GM12878 (cell line): ENCODE results near the gene RBM19. TPM values are rescaled to one million over a fixed set of nuclear protein-coding genes. Genes with fewer than 3 reads are reported as not detected.

ENCODE experiments used
- ATAC-seq: fragments of 200-7000 bp; cut with Tn5 transposase; 3 replicates; pipeline ENCODE4 v1.9.1; 2020; ENCODE audit warnings: mild to moderate bottlenecking, moderate library complexity
- BruUV-seq: library from RNA; stranded (reverse); fragments of 400-500 nt; replicated peaks from 2 replicates; lab custom pipeline; 2021; lab: Mats Ljungman, UMichigan
- CTCF ChIA-PET: fragments of 300-600 bp; sonication (Branson Sonifier 250); formaldehyde crosslinking; extraction: SDS; loops from one replicate; lab custom pipeline; 2021; ENCODE audit warnings: inconsistent platforms; lab: Yijun Ruan, JAX
- POLR2A ChIA-PET: fragments of 350-600 bp; formaldehyde crosslinking; extraction: SDS; loops from one replicate; lab custom pipeline; 2021; ENCODE audit warnings: inconsistent platforms; lab: Charles Lee
- RAD21 ChIA-PET: fragments of 300-600 bp; sonication (Branson Sonifier 250); formaldehyde crosslinking; loops from one replicate; lab custom pipeline; 2023; ENCODE audit warnings: antibody characterized with exemption; ENCODE audit not compliant: unreplicated experiment; lab: Charles Lee
- SMC1A ChIA-PET: fragments of 300-600 bp; sonication (Branson Sonifier 250); formaldehyde crosslinking; loops from one replicate; lab custom pipeline; 2023; ENCODE audit not compliant: unreplicated experiment, uncharacterized antibody; lab: Charles Lee
- DNase-seq: peaks from one replicate; pipeline ENCODE4 v3.0.0-alpha.2; 2011; ENCODE audit warnings: low read depth, low spot score
- FAIRE-seq: peaks from 3 replicates; lab custom pipeline; 2011; peaks lifted over from hg19 to GRCh38; lab: Jason Lieb, UNC
- H2AFZ ChIP-seq: 2 replicates; pipeline ENCODE4 v1.6.0; 2011; ENCODE audit warnings: low read depth, low read length, control low read depth; ENCODE audit not compliant: control insufficient read depth
- H3K27ac ChIP-seq: 2 replicates; pipeline ENCODE4 v1.5.1; 2011; ENCODE audit warnings: control low read depth; ENCODE audit not compliant: control insufficient read depth, insufficient read depth
- H3K27me3 ChIP-seq, 2 experiments: replicated peaks in 1 of 2; 2 replicates each; pipeline versions ENCODE4 v1.6.0 to v1.6.1; 2011; ENCODE audit warnings: low read length in 1 of 2; ENCODE audit not compliant: control insufficient read depth in 2 of 2, insufficient read depth in 2 of 2
- H3K36me3 ChIP-seq, 2 experiments: 2 replicates each; pipeline ENCODE4 v1.5.1; 2011; ENCODE audit warnings: low read length in 1 of 2; ENCODE audit not compliant: control insufficient read depth in 2 of 2, insufficient read depth in 2 of 2
- H3K4me1 ChIP-seq: 2 replicates; pipeline ENCODE4 v1.6.1; 2011; ENCODE audit warnings: mild to moderate bottlenecking, low read length, moderate library complexity, mixed read lengths; ENCODE audit not compliant: control insufficient read depth, insufficient read depth
- H3K4me2 ChIP-seq: 2 replicates; pipeline ENCODE4 v1.6.0; 2011; ENCODE audit warnings: control low read depth; ENCODE audit not compliant: control insufficient read depth, insufficient read depth
- H3K4me3 ChIP-seq: fragments of 200-600 bp; sonication (generic); 2 replicates; pipeline ENCODE4 v1.5.1; 2016
- H3K79me2 ChIP-seq: 2 replicates; pipeline ENCODE4 v1.6.0; 2011; ENCODE audit warnings: low read length; ENCODE audit not compliant: control insufficient read depth, insufficient read depth
- H3K9ac ChIP-seq: 2 replicates; pipeline ENCODE4 v1.8.0; 2011; ENCODE audit warnings: low read length, control low read depth, mixed read lengths; ENCODE audit not compliant: control insufficient read depth, insufficient read depth
- H3K9me3 ChIP-seq: replicated peaks from 3 replicates; pipeline ENCODE4 v1.5.1; 2011; ENCODE audit warnings: mild to moderate bottlenecking, low read length; ENCODE audit not compliant: control insufficient read depth, insufficient read depth
- H4K20me1 ChIP-seq: 2 replicates; pipeline ENCODE4 v1.6.0; 2011; ENCODE audit not compliant: control insufficient read depth, insufficient read depth
- BCL11A ChIP-seq: IDR thresholded peaks from 2 replicates; pipeline ENCODE4 v1.6.1; 2011; ENCODE audit warnings: low read depth, low read length
- EP300 ChIP-seq, 2 experiments: fragments of 150-350 bp in 1 of 2; IDR thresholded peaks; 2 replicates each; pipeline ENCODE4 v1.6.1; 2011 to 2012; ENCODE audit warnings: low read depth in 2 of 2, low read length in 2 of 2, borderline replicate concordance in 1 of 2, improper control_type of control experiment in 1 of 2, inconsistent platforms in 1 of 2; ENCODE audit not compliant: control insufficient read depth in 1 of 2
- IKZF1 ChIP-seq: fragments of 450-650 bp; conservative IDR thresholded peaks from 2 replicates; pipeline ENCODE4 v1.6.1; 2017; ENCODE audit warnings: antibody characterized with exemption, mild to moderate bottlenecking
- IKZF2 ChIP-seq, 2 experiments: fragments of 450-650 bp; IDR thresholded peaks; 2 replicates each; pipeline ENCODE4 v1.6.1; 2017; ENCODE audit warnings: mild to moderate bottlenecking in 2 of 2, moderate library complexity in 2 of 2
- RELA ChIP-seq: fragments of 450-650 bp; IDR thresholded peaks from 2 replicates; pipeline ENCODE4 v1.8.0; 2014; ENCODE audit warnings: borderline replicate concordance; ENCODE audit not compliant: partially characterized antibody
- RUNX3 ChIP-seq: IDR thresholded peaks from 2 replicates; pipeline ENCODE4 v1.6.1; 2012; ENCODE audit warnings: low read length, inconsistent platforms
- SMAD5 ChIP-seq: IDR thresholded peaks from 2 replicates; pipeline ENCODE4 v1.6.1; 2016; ENCODE audit warnings: antibody characterized with exemption, low read depth
- SMARCA5 ChIP-seq: fragments of 450-650 bp; IDR thresholded peaks from 2 replicates; pipeline ENCODE4 v1.6.1; 2017; ENCODE audit warnings: mild to moderate bottlenecking
- SPI1 ChIP-seq: IDR thresholded peaks from 2 replicates; pipeline ENCODE4 v1.6.1; 2011; ENCODE audit warnings: low read depth, mild to moderate bottlenecking, low read length, moderate library complexity, borderline replicate concordance; ENCODE audit not compliant: insufficient read depth
- WGBS: methylation state at CpG from one replicate; pipeline ENCODE4 v1.1.6; 2016; ENCODE audit warnings: low lambda C conversion rate; ENCODE audit not compliant: insufficient replicate concordance, insufficient coverage; ENCODE audit errors: missing lambda C conversion rate; 5-methylcytosine and 5-hydroxymethylcytosine counted together
- in situ Hi-C: fragments of 300-500 bp; cut with MboI; formaldehyde crosslinking; loops from 9 replicates; pipeline ENCODE4 v1.14.3; 2018; ENCODE audit warnings: mixed read lengths
- intact Hi-C: fragments of 100-400 bp; cut with micrococcal nuclease; formaldehyde crosslinking; loops from one replicate; pipeline ENCODE4 v1.14.2; 2022; ENCODE audit not compliant: unreplicated experiment
- polyA plus RNA-seq, 11 experiments: library from polyadenylated mRNA; depleted of rRNA in 4 of 11; unstranded in 6 of 11; stranded (reverse) in 5 of 11; fragments of >200 nt; fragmentation: Nextera tagmentation in 4 of 11; fragmentation: Illumina TruSeq in 1 of 11; extraction: Ambion mirVana in 4 of 11; extraction: Trizol in 1 of 11; gene quantifications; 1 replicate in 1 of 11; 2 replicates in 10 of 11; pipeline versions ENCODE4 v1.2.1 to v1.2.3, GENCODE V29; 2011 to 2016; ENCODE audit warnings: inconsistent platforms in 2 of 11, missing spikeins in 2 of 11, low read depth in 1 of 11
- total RNA-seq, 4 experiments: library from RNA; depleted of rRNA in 3 of 4; stranded (reverse); fragments of >200 nt in 3 of 4; fragmentation: Illumina TruSeq in 1 of 4; extraction: Trizol in 1 of 4; gene quantifications; 2 replicates each; pipeline versions ENCODE4 v1.2.1 to v1.2.3, GENCODE V29; 2013 to 2021

RBM19 gene
- total and polyA plus RNA-seq, 10 of the 15 experiments (the other 5 are each of a cell fraction or from before 2014, with no cell fraction given), result 4.2 to 42.9 (median 28.4) TPM

DNA sequence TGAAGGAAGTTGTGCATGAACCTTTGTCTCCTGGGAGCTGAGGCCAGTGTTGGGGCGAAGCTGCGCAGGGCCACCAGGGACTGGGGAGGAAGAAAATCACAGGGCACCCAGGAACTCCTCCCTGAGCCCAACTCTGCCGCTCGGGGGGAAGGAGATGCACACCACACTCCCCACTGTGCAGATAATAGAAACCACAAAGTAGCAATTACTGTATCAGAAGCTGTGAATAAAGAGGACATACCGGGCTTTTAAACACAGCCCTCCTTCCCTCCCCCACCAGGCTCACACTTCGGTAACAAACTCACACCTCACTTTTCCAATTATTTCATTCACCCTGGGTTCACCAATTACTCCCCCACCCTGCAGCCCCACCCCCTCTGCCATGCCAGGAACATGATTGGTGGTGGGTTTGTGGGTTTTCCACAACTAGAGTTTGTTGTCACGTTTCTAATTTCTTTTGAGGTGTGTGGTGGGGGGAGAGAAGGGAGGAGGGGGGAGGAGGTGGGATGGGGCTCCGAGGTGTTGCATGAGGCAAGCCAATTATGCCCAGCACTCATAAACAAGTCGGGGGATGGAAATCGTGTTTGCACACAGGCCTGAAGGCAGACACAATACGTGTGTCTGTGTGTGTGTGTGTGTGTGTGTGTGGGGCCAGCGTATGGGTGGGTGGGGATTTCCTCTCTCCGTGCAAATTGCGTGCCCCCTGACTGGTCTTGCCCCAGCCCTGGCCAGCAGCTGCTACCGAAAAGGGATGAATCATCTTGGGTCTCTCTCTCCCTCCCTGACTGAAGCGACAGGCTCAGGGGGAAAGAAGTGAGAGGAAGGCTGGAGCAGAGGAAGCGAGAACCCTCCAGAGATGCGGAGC is 103.3 kb downstream of the RBM19 start (continued):
- TF ChIP-seq EP300 (IDR thresholded peaks at IDR 0.05; ENCODE audit: borderline replicate concordance in 1 of 2, control insufficient read depth in 1 of 2, low read depth in 2 of 2, low read length in 2 of 2), result peak in 1 of 2 experiments; percentile 25; a peak in 1 of 4 replicates
- 0 out of 2 replicates have a peak, but pooled peaks have one; percentile 26 for TF ChIP-seq RUNX3
- TF ChIP-seq BCL11A, result 0 out of 2 replicates have a peak, but pooled peaks have one; percentile 9
- peak in 1 of 2 experiments; percentile 47; a peak in 2 of 4 replicates for TF ChIP-seq IKZF2 (IDR thresholded peaks at IDR 0.05)
- TF ChIP-seq SPI1, result peak; percentile 13; the same call in 1 of the 2 replicates

DNA sequence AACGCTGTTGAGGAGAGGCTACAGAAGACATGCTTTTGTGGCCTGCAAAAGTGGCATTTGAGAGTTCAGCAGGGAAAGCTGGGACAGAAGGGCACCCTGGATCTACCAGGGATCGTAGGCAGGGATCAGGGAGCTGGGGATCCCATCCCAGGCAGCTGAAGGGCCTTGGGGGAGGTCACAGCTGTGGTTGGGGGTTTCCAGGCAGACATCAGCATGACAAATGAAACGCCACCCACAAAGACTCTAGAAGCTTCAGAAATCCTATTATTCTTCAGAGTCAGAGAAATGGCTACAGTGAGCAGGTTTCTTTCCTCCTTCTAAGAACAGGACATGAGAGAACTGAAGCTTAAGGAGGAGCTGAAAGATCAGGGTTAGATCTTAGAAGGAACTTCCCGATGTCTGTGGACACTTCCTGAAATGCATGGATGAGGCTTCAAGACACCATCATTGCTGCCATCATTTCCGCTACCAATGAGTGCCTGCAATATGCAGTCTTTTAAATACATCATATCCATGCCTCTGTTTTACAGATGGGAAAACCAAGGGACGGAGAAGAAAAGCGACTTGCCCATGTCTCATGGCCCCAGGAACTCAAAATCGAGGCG is 104.3 kb downstream of the RBM19 start:
- Histone ChIP-seq H3K36me3 (peaks cover 0 to 10% of the 10 kb centered on the region in 2 experiments; a peak in 3 of 4 replicates), H3K4me2 (no peak overlapping the region)
- POLR2A ChIA-PET, result interaction anchor here (1.4 kb wide), 1 partner anchor 101 kb away, joined by 3 read pairs; no protein-coding TSS in a partner anchor

More for the DNA sequence above, 104.3 kb downstream of the RBM19 start:
- no peaks in the 10 kb centered on the region for H4K20me1 ChIP-seq
- ChIA-PET SMC1A (interaction anchor here (1.4 to 1.7 kb wide), 2 partner anchors 8 to 47 kb away, joined by 3 read pairs; no protein-coding TSS in a partner anchor), RAD21 (interaction anchor here (1.1 to 2.6 kb wide), 2 partner anchors 47 to 101 kb away, joined by 3 to 5 read pairs; no protein-coding TSS in a partner anchor), CTCF (interaction anchor here (1.0 to 1.3 kb wide), 3 partner anchors 9 to 400 kb away, joined by 3 to 5 read pairs (median 3); no protein-coding TSS in a partner anchor)
- H3K27ac ChIP-seq, result peak overlapping the region; percentile 31
- H3K79me2 ChIP-seq, result no peaks in the 10 kb centered on the region
- no peaks in the 10 kb centered on the region for H3K27me3 ChIP-seq
- in situ Hi-C loops (no loop called here), intact Hi-C loops (no loop called here)
- WGBS, result 88% methylated on average over 9 of the region's 9 CpGs
- no peaks in the 10 kb centered on the region for H3K9me3 ChIP-seq
- DNase-seq, result no peak
- H3K9ac ChIP-seq, result no peak overlapping the region
- peaks cover 19% of the 10 kb centered on the region for H3K4me1 ChIP-seq
- no peak for FAIRE-seq
- BruUV-seq, result no TSS peak
- ATAC-seq, result no peak; the same call in 2 of the 3 replicates
- no peak overlapping the region for H2AFZ ChIP-seq
- TF ChIP-seq SMAD5, result no peak
- TF ChIP-seq SMARCA5, result peak; percentile 68
- peak; percentile 23 for TF ChIP-seq RELA
- TF ChIP-seq IKZF2 (IDR thresholded peaks at IDR 0.05), result peak; percentile 16 to 17; a peak in 1 of 4 replicates
- peak; percentile 48; the same call in 1 of the 2 replicates for TF ChIP-seq RUNX3
- TF ChIP-seq IKZF1, result peak; percentile 29; the same call in 1 of the 2 replicates
- H3K4me3 ChIP-seq, result no peak overlapping the region
